Measurements from ENCODE around the gene AUTS2.

Gene AUTS2

DNA sequence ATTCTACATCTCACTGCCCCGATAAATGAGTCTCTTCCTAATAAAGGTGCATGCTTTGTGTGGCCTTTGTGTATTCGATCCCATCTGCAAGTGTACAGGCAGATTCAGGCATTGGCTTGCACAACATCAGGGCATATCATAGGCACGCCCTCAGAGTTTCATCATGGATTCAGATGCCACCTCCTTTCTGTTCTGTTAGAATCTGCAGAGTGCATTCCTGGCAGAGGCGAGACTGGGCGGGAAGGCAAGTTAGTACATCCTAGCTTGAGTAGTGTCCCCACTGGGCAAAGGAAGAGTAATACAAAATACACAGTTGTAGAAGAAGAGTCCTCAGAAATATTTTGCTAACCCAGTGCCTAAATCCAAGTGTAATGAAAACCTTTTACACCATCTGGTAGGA is 1187.2 kb downstream of the AUTS2 start:
- TF ChIP-seq, protein P1, sequence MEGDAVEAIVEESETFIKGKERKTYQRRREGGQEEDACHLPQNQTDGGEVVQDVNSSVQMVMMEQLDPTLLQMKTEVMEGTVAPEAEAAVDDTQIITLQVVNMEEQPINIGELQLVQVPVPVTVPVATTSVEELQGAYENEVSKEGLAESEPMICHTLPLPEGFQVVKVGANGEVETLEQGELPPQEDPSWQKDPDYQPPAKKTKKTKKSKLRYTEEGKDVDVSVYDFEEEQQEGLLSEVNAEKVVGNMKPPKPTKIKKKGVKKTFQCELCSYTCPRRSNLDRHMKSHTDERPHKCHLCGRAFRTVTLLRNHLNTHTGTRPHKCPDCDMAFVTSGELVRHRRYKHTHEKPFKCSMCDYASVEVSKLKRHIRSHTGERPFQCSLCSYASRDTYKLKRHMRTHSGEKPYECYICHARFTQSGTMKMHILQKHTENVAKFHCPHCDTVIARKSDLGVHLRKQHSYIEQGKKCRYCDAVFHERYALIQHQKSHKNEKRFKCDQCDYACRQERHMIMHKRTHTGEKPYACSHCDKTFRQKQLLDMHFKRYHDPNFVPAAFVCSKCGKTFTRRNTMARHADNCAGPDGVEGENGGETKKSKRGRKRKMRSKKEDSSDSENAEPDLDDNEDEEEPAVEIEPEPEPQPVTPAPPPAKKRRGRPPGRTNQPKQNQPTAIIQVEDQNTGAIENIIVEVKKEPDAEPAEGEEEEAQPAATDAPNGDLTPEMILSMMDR (IDR thresholded peaks at IDR 0.05; ENCODE audit: low read depth, low read length) = no peak
- peaks cover 93% of the 10 kb centered on the region for H3K36me3 ChIP-seq
- no peak overlapping the region for H3K27ac ChIP-seq
- H3K4me3 ChIP-seq (ENCODE audit: low read depth, low read length) = no peak overlapping the region
- H3K27me3 ChIP-seq (ENCODE audit: insufficient read depth, low read depth, severe bottlenecking) = no peaks in the 10 kb centered on the region
- H3K9me3 ChIP-seq (ENCODE audit: severe bottlenecking) = no peaks in the 10 kb centered on the region
- no peak for DNase-seq

DNA sequence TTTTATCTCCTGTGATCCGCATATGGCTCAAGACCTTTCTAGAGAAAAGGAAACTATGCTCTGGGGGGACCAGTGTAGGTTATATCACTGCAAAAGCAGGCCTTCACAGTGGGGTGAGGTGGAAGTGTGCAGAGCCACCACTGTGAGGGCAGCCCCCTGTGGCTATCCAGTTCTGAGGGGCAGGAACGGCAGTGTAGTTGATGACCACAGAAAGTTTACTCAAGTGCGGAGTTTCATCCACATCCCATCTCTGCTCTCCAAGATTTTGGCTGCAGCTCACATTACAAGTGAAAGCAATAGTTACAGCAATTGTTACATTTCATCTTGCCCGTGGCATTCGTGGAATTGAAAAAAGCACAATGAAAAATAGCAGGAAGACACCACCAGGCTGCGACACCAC is 1187.8 kb downstream of the AUTS2 start:
- no peak overlapping the region for H3K4me3 ChIP-seq (ENCODE audit: low read depth, low read length)
- TF ChIP-seq, protein P1 (IDR thresholded peaks at IDR 0.05; ENCODE audit: low read depth, low read length) = no peak
- H3K9me3 ChIP-seq (ENCODE audit: severe bottlenecking) = no peaks in the 10 kb centered on the region
- no peaks in the 10 kb centered on the region for H3K27me3 ChIP-seq (ENCODE audit: insufficient read depth, low read depth, severe bottlenecking)
- H3K27ac ChIP-seq = no peak overlapping the region
- no peak for DNase-seq
- peaks cover 94% of the 10 kb centered on the region for H3K36me3 ChIP-seq

DNA sequence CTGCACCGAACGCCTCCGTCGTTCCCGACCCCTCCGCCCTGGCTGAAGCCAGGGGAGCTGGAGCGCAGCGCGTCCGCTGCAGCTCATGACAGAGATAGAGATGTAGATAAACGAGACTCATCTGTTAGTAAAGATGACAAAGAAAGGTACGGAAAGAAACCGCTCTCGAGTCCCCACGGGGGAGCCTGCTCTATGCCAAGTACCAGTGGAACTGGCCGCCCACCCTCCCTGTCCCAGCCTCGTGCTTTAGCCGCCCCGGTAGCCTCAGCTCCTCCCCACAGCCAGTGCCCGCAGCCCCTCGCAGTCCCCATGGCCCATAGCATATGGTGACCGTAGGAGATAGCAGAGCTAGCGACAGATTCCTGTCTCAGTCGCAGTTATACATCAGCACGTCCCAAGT is 1189.0 kb downstream of the AUTS2 start:
- Histone ChIP-seq H3K4me3 (ENCODE audit: low read depth, low read length) (no peak overlapping the region), H3K27ac (no peak overlapping the region), H3K9me3 (ENCODE audit: severe bottlenecking) (no peaks in the 10 kb centered on the region), H3K27me3 (ENCODE audit: insufficient read depth, low read depth, severe bottlenecking) (no peaks in the 10 kb centered on the region), H3K36me3 (peaks cover 90% of the 10 kb centered on the region)
- TF ChIP-seq, protein P1 (IDR thresholded peaks at IDR 0.05; ENCODE audit: low read depth, low read length) = no peak
- DNase-seq = no peak

DNA sequence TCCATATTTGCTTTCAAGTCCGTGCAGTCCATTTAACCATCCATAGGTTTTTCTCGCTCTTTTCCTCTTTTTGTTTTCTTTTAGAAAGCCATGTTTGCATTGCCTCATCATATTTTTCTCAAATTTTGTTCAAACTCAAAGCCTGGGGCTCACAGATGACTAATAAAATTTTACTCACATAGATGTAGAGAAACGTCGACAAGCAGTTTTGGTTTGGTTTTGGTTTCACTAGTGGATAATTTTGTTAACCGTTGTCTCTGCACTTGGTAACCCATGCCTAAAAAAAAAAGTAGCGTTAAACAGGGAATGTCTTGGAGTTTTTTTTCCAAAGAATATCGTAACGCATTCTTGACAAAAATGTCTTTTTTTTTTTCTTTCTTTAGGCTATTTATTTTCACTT is 1189.5 kb downstream of the AUTS2 start:
- H3K27ac ChIP-seq = no peak overlapping the region
- H3K4me3 ChIP-seq (ENCODE audit: low read depth, low read length) = no peak overlapping the region
- H3K36me3 ChIP-seq = peaks cover 85% of the 10 kb centered on the region
- TF ChIP-seq, protein P1 (IDR thresholded peaks at IDR 0.05; ENCODE audit: low read depth, low read length) = no peak
- no peak for DNase-seq
- no peaks in the 10 kb centered on the region for H3K27me3 ChIP-seq (ENCODE audit: insufficient read depth, low read depth, severe bottlenecking)
- no peaks in the 10 kb centered on the region for H3K9me3 ChIP-seq (ENCODE audit: severe bottlenecking)

DNA sequence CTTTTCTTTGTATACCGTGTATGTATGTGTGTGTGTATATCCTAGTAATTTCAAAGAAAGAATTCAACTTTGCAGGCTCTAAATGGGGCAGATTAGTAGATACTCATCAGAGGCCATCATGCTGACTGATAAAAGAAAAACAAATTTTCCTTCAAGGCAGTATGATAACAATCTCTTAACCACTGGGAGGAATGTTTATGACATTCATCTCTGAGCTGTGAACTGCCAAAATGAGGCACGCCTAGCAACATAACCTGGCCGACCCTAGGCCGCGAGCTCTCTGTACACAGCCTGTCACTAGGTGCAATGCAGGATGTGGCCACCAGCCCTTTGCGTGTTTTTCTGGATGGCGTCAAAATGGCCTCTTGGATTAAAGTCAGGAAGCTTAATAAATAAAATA is 1190.0 kb downstream of the AUTS2 start:
- no peak overlapping the region for H3K27ac ChIP-seq
- TF ChIP-seq, protein P1 (IDR thresholded peaks at IDR 0.05; ENCODE audit: low read depth, low read length) = no peak
- DNase-seq = no peak
- H3K9me3 ChIP-seq (ENCODE audit: severe bottlenecking) = no peaks in the 10 kb centered on the region
- peaks cover 80% of the 10 kb centered on the region for H3K36me3 ChIP-seq
- no peak overlapping the region for H3K4me3 ChIP-seq (ENCODE audit: low read depth, low read length)
- H3K27me3 ChIP-seq (ENCODE audit: insufficient read depth, low read depth, severe bottlenecking) = no peaks in the 10 kb centered on the region

DNA sequence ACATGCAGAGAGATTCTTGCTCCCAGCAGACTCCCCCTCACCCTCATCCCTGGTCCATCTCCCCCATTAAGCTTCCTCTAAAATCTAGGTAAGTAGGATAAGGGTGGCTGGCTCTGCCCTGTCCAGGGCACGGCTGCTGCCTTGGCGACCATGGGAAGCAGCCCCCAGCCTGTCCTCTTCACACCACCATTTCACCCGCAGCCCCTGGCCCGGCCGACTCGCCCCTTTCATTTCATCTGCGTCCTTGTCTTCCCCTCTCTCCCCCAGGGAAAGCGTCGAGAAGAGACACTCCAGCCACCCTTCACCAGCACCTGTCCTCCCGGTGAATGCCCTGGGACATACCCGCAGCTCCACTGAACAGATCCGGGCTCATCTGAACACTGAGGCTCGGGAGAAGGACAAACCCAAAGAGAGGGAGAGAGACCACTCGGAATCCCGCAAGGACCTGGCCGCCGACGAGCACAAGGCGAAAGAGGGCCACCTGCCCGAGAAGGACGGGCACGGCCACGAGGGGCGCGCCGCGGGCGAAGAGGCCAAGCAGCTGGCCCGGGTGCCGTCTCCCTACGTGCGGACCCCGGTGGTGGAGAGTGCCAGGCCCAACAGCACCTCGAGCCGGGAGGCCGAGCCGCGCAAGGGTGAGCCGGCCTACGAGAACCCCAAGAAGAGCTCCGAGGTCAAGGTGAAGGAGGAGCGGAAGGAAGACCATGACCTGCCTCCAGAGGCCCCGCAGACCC is 1191.4 kb downstream of the AUTS2 start:
- DNase-seq = no peak
- Histone ChIP-seq H3K4me3 (ENCODE audit: low read depth, low read length) (no peak overlapping the region), H3K9me3 (ENCODE audit: severe bottlenecking) (no peaks in the 10 kb centered on the region), H3K27ac (no peak overlapping the region), H3K27me3 (ENCODE audit: insufficient read depth, low read depth, severe bottlenecking) (no peaks in the 10 kb centered on the region), H3K36me3 (peaks cover 69% of the 10 kb centered on the region)
- TF ChIP-seq, protein P1 (IDR thresholded peaks at IDR 0.05; ENCODE audit: low read depth, low read length) = no peak
